ENCODE measurements around the gene ARHGAP6. TPM values are rescaled to one million over a fixed set of nuclear protein-coding genes. Genes with fewer than 3 reads are reported as not detected.

The ARHGAP6 gene
- total and polyA plus RNA-seq, 2 of the 4 experiments (the other 2 are of a cell fraction), result 1.4 to 1.8 TPM

GRCh38 chrX:11305641-11306040, 360.1 kb downstream of the ARHGAP6 start:
- H3K18ac ChIP-seq (ENCODE audit: low read depth, low read length), result no peak overlapping the region
- H2BK20ac ChIP-seq (ENCODE audit: low read depth, low read length), result no peak overlapping the region
- H3K4me1 ChIP-seq (ENCODE audit: control insufficient read depth, insufficient read depth, low read length), result 0 out of 2 replicates have a peak, but pooled peaks cover 2% of the 10 kb centered on the region
- no peak overlapping the region for H3K9ac ChIP-seq (ENCODE audit: low read depth, low read length)
- no TSS peak for BruUV-seq (replicated peaks)
- no peak overlapping the region for H4K5ac ChIP-seq (ENCODE audit: low read depth, low read length)
- H2BK5ac ChIP-seq (ENCODE audit: low read depth, low read length, poor library complexity, severe bottlenecking), result no peak overlapping the region
- H2BK15ac ChIP-seq (ENCODE audit: low read depth, low read length), result no peak overlapping the region
- POLR2A ChIA-PET (ENCODE audit: unreplicated experiment), result no interaction called here
- in situ Hi-C loops (cut with MboI; ENCODE audit: low sequenced_read_pairs) (no loop called here), dilution Hi-C loops (cut with HindIII; ENCODE audit: low sequenced_read_pairs, unreplicated experiment) (no loop called here), intact Hi-C loops (cut with micrococcal nuclease) (no loop called here)
- no peaks in the 10 kb centered on the region for H3K36me3 ChIP-seq (ENCODE audit: control insufficient read depth, insufficient read depth, low read length)
- TF ChIP-seq RCOR1 (IDR thresholded peaks at IDR 0.05; ENCODE audit: insufficient replicate concordance, low read length), result no peak
- no peak for TF ChIP-seq RAD21 (IDR thresholded peaks at IDR 0.05; ENCODE audit: low read length)
- no peak for TF ChIP-seq ELK1 (IDR thresholded peaks at IDR 0.05; ENCODE audit: borderline replicate concordance, low read depth, low read length)
- TF ChIP-seq NFE2L2 (IDR thresholded peaks at IDR 0.05; ENCODE audit: low read depth, low read length), result no peak
- no peak for TF ChIP-seq MAZ (IDR thresholded peaks at IDR 0.05; ENCODE audit: borderline replicate concordance, low read depth, low read length)
- TF ChIP-seq CEBPB (IDR thresholded peaks at IDR 0.05; ENCODE audit: low read depth, low read length), result no peak
- no peak for TF ChIP-seq MAFK (IDR thresholded peaks at IDR 0.05; ENCODE audit: low read depth, low read length)
- TF ChIP-seq FOS (IDR thresholded peaks at IDR 0.05; ENCODE audit: low read depth, low read length), result no peak
- TF ChIP-seq POLR2A (IDR thresholded peaks at IDR 0.05; ENCODE audit: low read depth, low read length), result no peak
- no peak for TF ChIP-seq MXI1 (IDR thresholded peaks at IDR 0.05; ENCODE audit: borderline replicate concordance, low read depth, low read length)
- TF ChIP-seq SMC3 (IDR thresholded peaks at IDR 0.05; ENCODE audit: low read depth, low read length), result no peak
- TF ChIP-seq USF2 (IDR thresholded peaks at IDR 0.05; ENCODE audit: low read depth, low read length), result no peak
- no peak for TF ChIP-seq CHD1 (IDR thresholded peaks at IDR 0.05; ENCODE audit: low read depth, low read length)
- TF ChIP-seq RFX5 (IDR thresholded peaks at IDR 0.05; ENCODE audit: low read depth, low read length), result no peak
- CTCF ChIA-PET, result no interaction called here
- H4K91ac ChIP-seq (ENCODE audit: insufficient read depth, low read depth, low read length), result no peak overlapping the region
- no peaks in the 10 kb centered on the region for H3K9me3 ChIP-seq (ENCODE audit: control insufficient read depth, insufficient read depth, low read length)
- H3K56ac ChIP-seq (ENCODE audit: extremely low read depth, insufficient read depth, low read length), result no peak overlapping the region
- no peak overlapping the region for H3K4me3 ChIP-seq (ENCODE audit: insufficient read depth, low read depth, low read length)
- H3K9me1 ChIP-seq (ENCODE audit: insufficient read depth, low read length), result no peaks in the 10 kb centered on the region
- H2AFZ ChIP-seq (replicated peaks; ENCODE audit: low read length, poor library complexity), result no peak overlapping the region
- ATAC-seq (ENCODE audit: low read depth) (no peak), DNase-seq (no peak)
- H3K4ac ChIP-seq (ENCODE audit: low read depth, low read length), result no peak overlapping the region
- H3K27ac ChIP-seq (ENCODE audit: insufficient read depth, low read length), result no peak overlapping the region
- 0% methylated on average over 1 of the region's 1 CpG; no CpG with 5 or more reads in 1 of the 2 experiments for WGBS, 2 experiments (ENCODE audit: extremely low coverage in 2 of 2, insufficient read length in 1 of 2)
- no peak overlapping the region for H2AK9ac ChIP-seq (replicated peaks; ENCODE audit: low read depth, low read length, poor library complexity)
- H2BK120ac ChIP-seq (ENCODE audit: low read depth, low read length), result no peak overlapping the region
- no peaks in the 10 kb centered on the region for H4K20me1 ChIP-seq (ENCODE audit: insufficient read depth, low read length)
- no peak overlapping the region for H3K4me2 ChIP-seq (ENCODE audit: low read depth, low read length)
- no peak overlapping the region for H2AK5ac ChIP-seq (ENCODE audit: low read depth, low read length)
- no peaks in the 10 kb centered on the region for H3K27me3 ChIP-seq (ENCODE audit: control insufficient read depth, insufficient read depth, low read length)
- H4K8ac ChIP-seq (ENCODE audit: low read depth in 2 of 2, low read length in 2 of 2), result no peak overlapping the region
- H3K23ac ChIP-seq (ENCODE audit: low read depth, low read length), result no peak overlapping the region
- H3K14ac ChIP-seq (replicated peaks; ENCODE audit: low read depth, low read length), result no peak overlapping the region
- no peaks in the 10 kb centered on the region for H3K79me1 ChIP-seq (ENCODE audit: low read depth in 1 of 2, low read length in 2 of 2)
